GM12878 (cell line): ENCODE results near the gene SMPD1. TPM values are rescaled to one million over a fixed set of nuclear protein-coding genes. Genes with fewer than 3 reads are reported as not detected.

Experiments
- ATAC-seq: fragments of 200-7000 bp; cut with Tn5 transposase; 3 replicates; pipeline ENCODE4 v1.9.1; 2020; ENCODE audit warnings: mild to moderate bottlenecking, moderate library complexity
- BruUV-seq: library from RNA; stranded (reverse); fragments of 400-500 nt; replicated peaks from 2 replicates; lab custom pipeline; 2021; lab: Mats Ljungman, UMichigan
- CTCF ChIA-PET: fragments of 300-600 bp; sonication (Branson Sonifier 250); formaldehyde crosslinking; extraction: SDS; loops from one replicate; lab custom pipeline; 2021; ENCODE audit warnings: inconsistent platforms; lab: Yijun Ruan, JAX
- POLR2A ChIA-PET: fragments of 350-600 bp; formaldehyde crosslinking; extraction: SDS; loops from one replicate; lab custom pipeline; 2021; ENCODE audit warnings: inconsistent platforms; lab: Charles Lee
- RAD21 ChIA-PET: fragments of 300-600 bp; sonication (Branson Sonifier 250); formaldehyde crosslinking; loops from one replicate; lab custom pipeline; 2023; ENCODE audit warnings: antibody characterized with exemption; ENCODE audit not compliant: unreplicated experiment; lab: Charles Lee
- SMC1A ChIA-PET: fragments of 300-600 bp; sonication (Branson Sonifier 250); formaldehyde crosslinking; loops from one replicate; lab custom pipeline; 2023; ENCODE audit not compliant: unreplicated experiment, uncharacterized antibody; lab: Charles Lee
- DNase-seq: peaks from one replicate; pipeline ENCODE4 v3.0.0-alpha.2; 2011; ENCODE audit warnings: low read depth, low spot score
- FAIRE-seq: peaks from 3 replicates; lab custom pipeline; 2011; peaks lifted over from hg19 to GRCh38; lab: Jason Lieb, UNC
- H2AFZ ChIP-seq: 2 replicates; pipeline ENCODE4 v1.6.0; 2011; ENCODE audit warnings: low read depth, low read length, control low read depth; ENCODE audit not compliant: control insufficient read depth
- H3K27ac ChIP-seq: 2 replicates; pipeline ENCODE4 v1.5.1; 2011; ENCODE audit warnings: control low read depth; ENCODE audit not compliant: control insufficient read depth, insufficient read depth
- H3K27me3 ChIP-seq, 2 experiments: replicated peaks in 1 of 2; 2 replicates each; pipeline versions ENCODE4 v1.6.0 to v1.6.1; 2011; ENCODE audit warnings: low read length in 1 of 2; ENCODE audit not compliant: control insufficient read depth in 2 of 2, insufficient read depth in 2 of 2
- H3K36me3 ChIP-seq, 2 experiments: 2 replicates each; pipeline ENCODE4 v1.5.1; 2011; ENCODE audit warnings: low read length in 1 of 2; ENCODE audit not compliant: control insufficient read depth in 2 of 2, insufficient read depth in 2 of 2
- H3K4me1 ChIP-seq: 2 replicates; pipeline ENCODE4 v1.6.1; 2011; ENCODE audit warnings: mild to moderate bottlenecking, low read length, moderate library complexity, mixed read lengths; ENCODE audit not compliant: control insufficient read depth, insufficient read depth
- H3K4me2 ChIP-seq: 2 replicates; pipeline ENCODE4 v1.6.0; 2011; ENCODE audit warnings: control low read depth; ENCODE audit not compliant: control insufficient read depth, insufficient read depth
- H3K4me3 ChIP-seq: fragments of 200-600 bp; sonication (generic); 2 replicates; pipeline ENCODE4 v1.5.1; 2016
- H3K79me2 ChIP-seq: 2 replicates; pipeline ENCODE4 v1.6.0; 2011; ENCODE audit warnings: low read length; ENCODE audit not compliant: control insufficient read depth, insufficient read depth
- H3K9ac ChIP-seq: 2 replicates; pipeline ENCODE4 v1.8.0; 2011; ENCODE audit warnings: low read length, control low read depth, mixed read lengths; ENCODE audit not compliant: control insufficient read depth, insufficient read depth
- H3K9me3 ChIP-seq: replicated peaks from 3 replicates; pipeline ENCODE4 v1.5.1; 2011; ENCODE audit warnings: mild to moderate bottlenecking, low read length; ENCODE audit not compliant: control insufficient read depth, insufficient read depth
- H4K20me1 ChIP-seq: 2 replicates; pipeline ENCODE4 v1.6.0; 2011; ENCODE audit not compliant: control insufficient read depth, insufficient read depth
- ASH2L ChIP-seq: fragments of 300-600, 200-600 bp; sonication (generic); IDR thresholded peaks from 2 replicates; pipeline ENCODE4 v1.6.1; 2017; ENCODE audit warnings: low read depth, mild to moderate bottlenecking, borderline replicate concordance
- BCL11A ChIP-seq: IDR thresholded peaks from 2 replicates; pipeline ENCODE4 v1.6.1; 2011; ENCODE audit warnings: low read depth, low read length
- CBX3 ChIP-seq: fragments of 200-600 bp; sonication (generic); IDR thresholded peaks from 2 replicates; pipeline ENCODE4 v1.6.1; 2016; ENCODE audit warnings: low read depth, borderline replicate concordance
- CREB1 ChIP-seq: IDR thresholded peaks from 2 replicates; pipeline ENCODE4 v1.6.1; 2012; ENCODE audit warnings: low read depth, mild to moderate bottlenecking, inconsistent platforms
- ETV6 ChIP-seq, 2 experiments: fragments of 450-650 bp in 1 of 2; IDR thresholded peaks in 1 of 2; conservative IDR thresholded peaks in 1 of 2; 2 replicates each; pipeline ENCODE4 v1.6.1; 2014; ENCODE audit warnings: antibody characterized with exemption in 1 of 2, borderline replicate concordance in 1 of 2, low read depth in 1 of 2, mild to moderate bottlenecking in 1 of 2, moderate library complexity in 1 of 2
- EZH2 ChIP-seq: IDR thresholded peaks from 2 replicates; pipeline ENCODE4 v1.6.1; 2012; ENCODE audit warnings: low read depth, mild to moderate bottlenecking, control low read depth, inconsistent platforms, low read length, borderline replicate concordance; ENCODE audit not compliant: control insufficient read depth
- MLLT1 ChIP-seq: fragments of 450-650 bp; IDR thresholded peaks from 2 replicates; pipeline ENCODE4 v1.6.1; 2016; ENCODE audit warnings: mild to moderate bottlenecking
- NR2C2 ChIP-seq: IDR thresholded peaks from 2 replicates; pipeline ENCODE4 v1.6.1; 2011; ENCODE audit warnings: borderline replicate concordance, low read depth; ENCODE audit not compliant: control insufficient read depth, insufficient read length
- POU2F2 ChIP-seq: IDR thresholded peaks from 3 replicates; pipeline ENCODE4 v1.6.1; 2011; ENCODE audit warnings: low read depth, mild to moderate bottlenecking, low read length, borderline replicate concordance
- RAD51 ChIP-seq: fragments of 450-650 bp; IDR thresholded peaks from 2 replicates; pipeline ENCODE4 v1.6.1; 2016; ENCODE audit warnings: moderate library complexity, mild to moderate bottlenecking, inconsistent platforms
- RELA ChIP-seq: fragments of 450-650 bp; IDR thresholded peaks from 2 replicates; pipeline ENCODE4 v1.8.0; 2014; ENCODE audit warnings: borderline replicate concordance; ENCODE audit not compliant: partially characterized antibody
- RELB ChIP-seq: fragments of 450-650 bp; IDR thresholded peaks from 2 replicates; pipeline ENCODE4 v1.6.1; 2017; ENCODE audit warnings: low read depth, mild to moderate bottlenecking, moderate library complexity
- RFX5 ChIP-seq: IDR thresholded peaks from 2 replicates; pipeline ENCODE4 v1.6.1; 2011; ENCODE audit warnings: low read depth, low read length, improper control_type of control experiment
- SMARCA5 ChIP-seq: fragments of 450-650 bp; IDR thresholded peaks from 2 replicates; pipeline ENCODE4 v1.6.1; 2017; ENCODE audit warnings: mild to moderate bottlenecking
- SP1 ChIP-seq: IDR thresholded peaks from one replicate; pipeline ENCODE4 v1.6.1; 2011; ENCODE audit warnings: low read depth, low read length
- STAT1 ChIP-seq: fragments of 450-650 bp; conservative IDR thresholded peaks from 2 replicates; pipeline ENCODE4 v1.6.1; 2014; ENCODE audit warnings: antibody characterized with exemption, mild to moderate bottlenecking
- ZNF207 ChIP-seq: fragments of 450-650 bp; IDR thresholded peaks from 2 replicates; pipeline ENCODE4 v1.6.1; 2014; ENCODE audit warnings: antibody characterized with exemption, mild to moderate bottlenecking, borderline replicate concordance
- ZNF384 ChIP-seq: IDR thresholded peaks from 2 replicates; pipeline ENCODE4 v1.6.1; 2012; ENCODE audit warnings: low read depth, mild to moderate bottlenecking, low read length, improper control_type of control experiment, borderline replicate concordance
- WGBS: methylation state at CpG from one replicate; pipeline ENCODE4 v1.1.6; 2016; ENCODE audit warnings: low lambda C conversion rate; ENCODE audit not compliant: insufficient replicate concordance, insufficient coverage; ENCODE audit errors: missing lambda C conversion rate; 5-methylcytosine and 5-hydroxymethylcytosine counted together
- in situ Hi-C: fragments of 300-500 bp; cut with MboI; formaldehyde crosslinking; loops from 9 replicates; pipeline ENCODE4 v1.14.3; 2018; ENCODE audit warnings: mixed read lengths
- intact Hi-C: fragments of 100-400 bp; cut with micrococcal nuclease; formaldehyde crosslinking; loops from one replicate; pipeline ENCODE4 v1.14.2; 2022; ENCODE audit not compliant: unreplicated experiment
- polyA plus RNA-seq, 11 experiments: library from polyadenylated mRNA; depleted of rRNA in 4 of 11; unstranded in 6 of 11; stranded (reverse) in 5 of 11; fragments of >200 nt; fragmentation: Nextera tagmentation in 4 of 11; fragmentation: Illumina TruSeq in 1 of 11; extraction: Ambion mirVana in 4 of 11; extraction: Trizol in 1 of 11; gene quantifications; 1 replicate in 1 of 11; 2 replicates in 10 of 11; pipeline versions ENCODE4 v1.2.1 to v1.2.3, GENCODE V29; 2011 to 2016; ENCODE audit warnings: inconsistent platforms in 2 of 11, missing spikeins in 2 of 11, low read depth in 1 of 11
- total RNA-seq, 4 experiments: library from RNA; depleted of rRNA in 3 of 4; stranded (reverse); fragments of >200 nt in 3 of 4; fragmentation: Illumina TruSeq in 1 of 4; extraction: Trizol in 1 of 4; gene quantifications; 2 replicates each; pipeline versions ENCODE4 v1.2.1 to v1.2.3, GENCODE V29; 2013 to 2021

Gene SMPD1
- total and polyA plus RNA-seq, 10 of the 15 experiments (the other 5 are each of a cell fraction or from before 2014, with no cell fraction given) = 1.4 to 13.7 (median 6.2) TPM

GRCh38 chr11:6387811-6388599, 2.3 kb upstream of the SMPD1 start:
- RAD21 ChIA-PET = interaction anchor here (1.1 to 2.0 kb wide), 3 partner anchors 9 to 56 kb away, joined by 3 to 12 read pairs (median 4); no protein-coding TSS in a partner anchor
- H3K4me2 ChIP-seq = no peak overlapping the region
- no peak for ATAC-seq
- TF ChIP-seq SMARCA5 (no peak), RELA (no peak), SP1 (no peak), CREB1 (no peak), EZH2 (no peak), RFX5 (no peak), ASH2L (no peak), STAT1 (no peak), ETV6 (conservative IDR thresholded peaks at IDR 0.05 in 1 of 2, IDR thresholded peaks at IDR 0.05 in 1 of 2; ENCODE audit: borderline replicate concordance in 1 of 2, low read depth in 1 of 2) (no peak), NR2C2 (no peak), MLLT1 (no peak), ZNF207 (no peak), BCL11A (no peak), RAD51 (no peak), CBX3 (no peak), POU2F2 (no peak), ZNF384 (no peak), RELB (no peak)

More at GRCh38 chr11:6387811-6388599, 2.3 kb upstream of the SMPD1 start:
- ChIA-PET CTCF (interaction anchor here (0.8 to 4.2 kb wide), 12 partner anchors 9 to 366 kb away, joined by 3 to 44 read pairs (median 4); no protein-coding TSS in a partner anchor), POLR2A (interaction anchor here (0.8 to 3.6 kb wide), 5 partner anchors 9 to 100 kb away, joined by 3 to 21 read pairs (median 5); partner anchors contain the start of genes ARFIP2 and TIMM10B), SMC1A (interaction anchor here (0.8 to 2.7 kb wide), 5 partner anchors 9 to 117 kb away, joined by 3 to 25 read pairs (median 4); no protein-coding TSS in a partner anchor)
- in situ Hi-C loops = loop anchor here (10.0 kb wide), 1 partner anchor 287 kb away; no protein-coding TSS in a partner anchor
- intact Hi-C loops = loop anchor here (10.0 kb wide), 1 partner anchor 217 kb away; the partner anchor contains the start of genes ILK and RRP8
- Histone ChIP-seq H4K20me1 (no peaks in the 10 kb centered on the region), H3K27me3 (no peaks in the 10 kb centered on the region), H3K4me1 (peaks cover 6% of the 10 kb centered on the region), H3K27ac (no peak overlapping the region), H3K4me3 (no peak overlapping the region), H3K9ac (no peak overlapping the region), H3K79me2 (no peaks in the 10 kb centered on the region), H2AFZ (no peak overlapping the region), H3K9me3 (no peaks in the 10 kb centered on the region), H3K36me3 (no peaks in the 10 kb centered on the region)
- WGBS = 96% methylated on average over 12 of the region's 12 CpGs
- no peak for FAIRE-seq
- no TSS peak for BruUV-seq
- no peak for DNase-seq
